Erythroblast (primary cell): ENCODE measurements around the gene ULBP2.

Source experiments
- GATA1 ChIP-seq: IDR thresholded peaks from 2 replicates; pipeline ENCODE4 v1.6.1; 2011; ENCODE audit warnings: low read depth, mild to moderate bottlenecking, control low read depth, low read length, moderate library complexity
- POLR2A ChIP-seq: IDR thresholded peaks from 2 replicates; pipeline ENCODE4 v1.6.1; 2011; ENCODE audit warnings: mild to moderate bottlenecking, low read length

GRCh38 chr6:149985481-149985937 is 43.7 kb downstream of the ULBP2 start:
- TF ChIP-seq POLR2A (no peak), GATA1 (no peak)
